ENCODE measurements around the gene RPS13. TPM values are rescaled to one million over a fixed set of nuclear protein-coding genes. Genes with fewer than 3 reads are reported as not detected.

RPS13 gene
- total and polyA plus RNA-seq, 4 donors, result 699 to 4,498 (median 1,404) TPM

Other genes starting within 250 kb of the RPS13 start
- gene PLEKHA7, start 63.3 kb downstream of the RPS13 start, total RNA-seq, result 10 to 100 TPM in 1 of 2 donors, 1 to 10 TPM in 1; 9.9 to 17.1 TPM
- gene PLEKHA7, start 63.3 kb downstream of the RPS13 start, polyA plus RNA-seq, result 10 to 100 TPM in 1 of 2 donors, 1 to 10 TPM in 1; 5.9 to 14.0 TPM
- gene PIK3C2A, start 130.3 kb upstream of the RPS13 start, total RNA-seq, result 100 to 1,000 TPM; 100 to 110 TPM
- 10 to 100 TPM; 12.1 to 16.3 TPM for gene PIK3C2A, start 130.3 kb upstream of the RPS13 start, polyA plus RNA-seq
- 100 to 1,000 TPM; 108 to 130 TPM for gene NUCB2, start 199.1 kb upstream of the RPS13 start, total RNA-seq
- gene NUCB2, start 199.1 kb upstream of the RPS13 start, polyA plus RNA-seq, result 100 to 1,000 TPM; 119 to 121 TPM

Data from aorta (tissue), 4 donors.